Endothelial cell (in vitro differentiated cells): ENCODE results near the gene NRXN3. TPM values are rescaled to one million over a fixed set of nuclear protein-coding genes. Genes with fewer than 3 reads are reported as not detected.

Experiments used
- DNase-seq: peaks from one replicate; pipeline ENCODE4 v3.0.0; 2021; ENCODE audit warnings: low spot score
- H3K27ac Mint-ChIP-seq: one replicate; pipeline ENCODE4 v1.8.0; 2021; ENCODE audit warnings: mixed read lengths, inconsistent platforms; ENCODE audit not compliant: unreplicated experiment
- H3K27me3 Mint-ChIP-seq: one replicate; pipeline ENCODE4 v1.8.0; 2021; ENCODE audit warnings: mild to moderate bottlenecking, moderate library complexity, mixed read lengths, inconsistent platforms; ENCODE audit not compliant: unreplicated experiment
- H3K36me3 Mint-ChIP-seq: one replicate; pipeline ENCODE4 v1.8.0; 2021; ENCODE audit warnings: mild to moderate bottlenecking, low read depth, mixed read lengths, inconsistent platforms; ENCODE audit not compliant: unreplicated experiment
- H3K4me1 Mint-ChIP-seq: one replicate; pipeline ENCODE4 v1.8.0; 2021; ENCODE audit warnings: mild to moderate bottlenecking, mixed read lengths, inconsistent platforms; ENCODE audit not compliant: unreplicated experiment
- H3K4me3 Mint-ChIP-seq: one replicate; pipeline ENCODE4 v1.8.0; 2021; ENCODE audit warnings: mild to moderate bottlenecking, mixed read lengths, inconsistent platforms; ENCODE audit not compliant: unreplicated experiment
- H3K9me3 Mint-ChIP-seq: one replicate; pipeline ENCODE4 v1.8.0; 2021; ENCODE audit warnings: mixed read lengths, inconsistent platforms; ENCODE audit not compliant: unreplicated experiment
- CTCF ChIP-seq: fragments of 200-600 bp; sonication (generic); IDR thresholded peaks from one replicate; pipeline ENCODE4 v1.5.0; 2021; ENCODE audit warnings: antibody characterized with exemption; ENCODE audit not compliant: unreplicated experiment
- total RNA-seq: library from RNA; stranded (reverse); fragmentation: NEBNext Ultra II Directional; extraction: Animal tissue kit (Norgen Biotek cat#: 25700); gene quantifications from one replicate; pipeline ENCODE4 v1.2.1, GENCODE V29; 2021; ENCODE audit not compliant: unreplicated experiment

NRXN3 gene
- total RNA-seq, 1 donor from 2014 or later = 2.3 TPM

DNA sequence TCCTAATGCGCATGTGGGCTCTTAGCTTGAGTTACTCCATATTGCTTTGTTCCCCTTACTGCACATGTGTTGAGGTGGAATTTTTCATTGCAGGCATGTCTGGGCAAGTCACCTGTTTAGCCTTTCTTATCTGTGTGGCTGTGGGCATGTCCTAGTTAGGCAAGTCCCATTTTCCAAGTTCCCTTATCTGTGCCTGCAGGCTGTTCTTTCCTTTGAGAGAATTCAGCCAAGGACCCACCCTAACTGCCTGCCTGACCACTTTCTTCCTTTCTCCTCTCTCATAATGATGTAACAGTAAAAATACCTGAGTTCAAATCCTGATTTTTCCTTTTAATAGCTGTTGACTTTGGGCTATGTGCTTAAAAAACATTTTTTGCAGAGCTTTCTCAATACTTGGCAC, 870.6 kb downstream of the NRXN3 start:
- Mint-ChIP-seq H3K4me1 (peaks cover 4% of the 10 kb centered on the region), H3K9me3 (no peaks in the 10 kb centered on the region), H3K27me3 (no peaks in the 10 kb centered on the region), H3K4me3 (no peak overlapping the region), H3K27ac (no peak overlapping the region), H3K36me3 (no peaks in the 10 kb centered on the region)
- no peak for DNase-seq
- TF ChIP-seq CTCF = no peak

DNA sequence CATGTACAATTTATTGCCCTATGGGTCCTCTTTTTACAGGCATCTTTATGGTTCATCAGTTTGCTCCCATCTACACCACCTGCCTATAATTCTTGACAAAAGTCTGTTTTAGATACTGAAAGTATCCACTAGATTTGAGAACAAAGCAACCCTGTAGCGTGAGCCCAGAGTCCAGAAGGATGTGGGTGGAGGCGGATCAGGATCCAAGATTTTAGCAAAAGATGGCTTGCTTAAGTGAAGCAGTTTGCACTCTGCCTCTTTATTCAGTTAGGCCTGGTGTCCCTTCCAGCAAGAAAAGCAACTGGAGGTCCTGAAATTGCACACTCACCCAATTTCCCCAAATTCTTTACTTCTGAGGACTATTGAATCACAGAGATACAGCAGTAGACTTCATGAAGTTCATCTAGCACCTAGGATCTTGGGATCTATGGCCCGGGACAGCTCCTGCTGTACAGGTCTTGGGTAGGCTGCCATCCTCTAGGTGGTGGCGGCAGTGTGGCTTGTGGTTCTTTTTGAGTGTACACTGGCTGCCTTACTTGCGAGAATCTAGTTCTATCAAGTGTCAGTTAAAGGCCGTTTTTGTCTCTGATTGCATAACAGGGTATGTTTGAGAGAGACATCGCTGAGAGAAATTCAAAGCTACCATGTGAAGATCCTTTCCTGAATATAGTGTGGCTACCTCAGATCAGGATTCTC, 873.2 kb downstream of the NRXN3 start:
- DNase-seq = no peak
- Mint-ChIP-seq H3K36me3 (no peaks in the 10 kb centered on the region), H3K27me3 (no peaks in the 10 kb centered on the region), H3K9me3 (no peaks in the 10 kb centered on the region), H3K27ac (no peak overlapping the region), H3K4me1 (peaks cover 4% of the 10 kb centered on the region), H3K4me3 (no peak overlapping the region)
- TF ChIP-seq CTCF = no peak

GRCh38 chr14:79044894-79045624, 874.9 kb downstream of the NRXN3 start:
- Mint-ChIP-seq H3K9me3 (no peaks in the 10 kb centered on the region), H3K4me3 (no peak overlapping the region), H3K27ac (no peak overlapping the region), H3K27me3 (no peaks in the 10 kb centered on the region), H3K4me1 (peaks cover 4% of the 10 kb centered on the region), H3K36me3 (no peaks in the 10 kb centered on the region)
- TF ChIP-seq CTCF = no peak
- DNase-seq = no peak

DNA sequence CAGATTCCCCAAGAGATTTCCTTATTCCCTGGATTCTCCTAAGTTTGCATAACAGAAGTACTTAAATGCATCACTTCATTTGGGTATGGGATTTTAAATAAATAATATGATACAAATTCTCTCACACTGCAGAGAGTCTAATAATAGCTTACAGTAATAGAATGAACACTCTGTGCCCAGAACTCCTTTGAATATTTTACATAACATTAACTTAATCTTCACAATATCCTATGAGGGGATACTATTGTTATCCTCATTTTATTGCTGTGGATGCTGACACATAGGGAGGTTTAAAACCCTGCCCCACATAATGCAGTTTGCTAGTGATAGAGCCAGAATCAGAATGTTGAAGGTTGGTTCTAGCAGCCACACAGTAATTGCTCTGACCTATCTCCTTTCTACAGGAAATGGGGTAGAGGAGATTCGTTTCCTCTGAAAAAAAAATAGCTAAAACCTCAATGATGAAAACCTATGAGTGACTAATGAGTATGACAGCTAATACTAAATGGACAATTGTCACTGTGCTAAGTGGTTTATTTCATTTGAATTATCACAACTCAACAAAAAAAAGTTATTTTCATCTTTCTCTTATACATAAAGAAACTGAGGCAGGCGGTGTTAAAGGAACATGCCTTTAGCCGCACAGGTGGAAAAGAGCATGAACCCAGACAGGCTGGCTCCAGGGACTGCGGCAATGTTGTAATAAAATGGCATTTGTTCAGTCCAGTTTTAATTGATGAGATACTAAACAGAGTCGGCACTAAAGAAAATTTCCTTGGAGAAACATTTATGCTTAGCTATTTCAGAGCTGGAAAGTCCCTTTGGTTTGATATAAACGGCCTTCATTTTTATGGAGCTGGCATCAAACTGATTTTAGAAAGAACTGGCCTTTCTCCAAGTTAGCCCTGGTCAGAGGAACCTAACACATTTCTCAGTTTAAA, 880.9 kb downstream of the NRXN3 start:
- Mint-ChIP-seq H3K4me3 (no peak overlapping the region), H3K9me3 (no peaks in the 10 kb centered on the region), H3K36me3 (no peaks in the 10 kb centered on the region), H3K27me3 (no peaks in the 10 kb centered on the region), H3K27ac (no peak overlapping the region), H3K4me1 (no peaks in the 10 kb centered on the region)
- TF ChIP-seq CTCF = no peak
- no peak for DNase-seq
